HTR-8/SVneo (cell line): ENCODE measurements around the gene RND1.
A peak's percentile ranks its signal among the peaks of the same experiment; 100 is the strongest.
"Not testable (repeated sequence)": the region's sequence is repeated elsewhere in the genome, so short reads cannot be mapped to it uniquely, and the experiment has no call there.

Source experiments
- DNase-seq: peaks from one replicate; pipeline ENCODE4 v3.0.0; 2011; ENCODE audit warnings: low spot score, mixed read lengths; ENCODE audit not compliant: insufficient read length
- FAIRE-seq: peaks from 2 replicates; lab custom pipeline; 2011; peaks lifted over from hg19 to GRCh38; lab: Jason Lieb, UNC

Gene RND1

DNA sequence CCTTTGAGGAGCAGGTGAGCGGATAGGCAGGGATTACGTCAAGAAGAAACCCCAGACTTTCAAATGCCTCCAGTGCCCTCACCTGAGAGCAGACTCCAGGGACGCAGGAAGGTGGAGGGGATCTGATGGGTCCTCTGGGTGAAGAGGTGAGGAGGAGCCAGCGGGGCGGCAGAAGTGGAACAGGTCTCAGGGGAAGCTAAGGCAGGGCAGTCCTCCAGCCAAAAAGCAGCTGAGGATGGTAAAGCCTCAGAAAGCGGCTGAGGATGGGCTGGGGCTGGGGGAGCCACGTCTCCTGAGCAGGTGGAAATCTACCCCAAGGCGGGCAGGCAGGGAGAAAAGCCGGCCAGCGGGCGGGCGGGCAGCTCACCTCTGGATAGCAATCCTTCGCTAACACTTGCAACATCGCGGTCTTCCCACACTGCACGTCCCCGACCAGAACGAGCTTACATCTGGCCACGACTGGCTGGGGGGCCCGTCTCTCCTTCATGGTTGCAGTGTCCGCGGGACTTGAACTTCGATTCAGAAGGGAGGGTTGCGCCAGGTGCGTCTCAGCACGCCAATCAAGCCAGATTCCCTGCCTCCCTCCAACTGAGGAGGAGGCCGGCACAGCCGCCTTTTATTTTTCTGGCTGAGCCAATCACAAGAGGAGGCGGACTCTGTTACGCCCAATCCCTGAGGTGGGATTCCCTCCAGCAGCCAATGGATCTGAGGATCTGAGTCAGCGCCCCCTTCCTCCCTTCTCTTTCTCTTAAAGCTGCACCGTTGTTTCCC, at the start of gene RND1:
RND1 (minus strand) TSS at position 590 of the 771 bp plus-strand sequence; CDS start at position 487, 103 bp downstream.
- FAIRE-seq: peak; percentile 86
- DNase-seq: peak; percentile 96

- no peak for DNase-seq
- FAIRE-seq: no peak
These were observed 44.5 kb upstream of the RND1 start for GRCh38 chr12:48910196-48910595.

DNA sequence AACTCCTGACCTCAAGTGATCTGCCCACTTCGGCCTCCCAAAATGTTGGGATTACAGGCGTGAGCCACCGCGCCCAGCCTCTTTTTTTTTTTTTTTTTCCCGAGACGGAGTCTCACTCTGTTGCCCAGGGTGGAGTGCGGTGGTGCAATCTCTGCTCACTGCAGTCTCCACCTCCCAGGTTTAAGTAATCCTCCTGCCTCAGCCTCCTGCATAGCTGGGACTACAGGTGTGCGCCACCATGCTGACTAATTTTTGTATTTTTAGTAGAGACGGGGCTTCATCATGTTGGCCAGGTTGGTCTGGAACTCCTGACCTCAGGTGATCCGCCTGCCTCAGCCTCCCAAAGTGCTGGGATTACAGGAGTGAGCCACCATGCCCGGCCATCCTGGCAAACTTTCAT, 44.0 kb upstream of the RND1 start:
- not testable (repeated sequence) for DNase-seq, FAIRE-seq

DNA sequence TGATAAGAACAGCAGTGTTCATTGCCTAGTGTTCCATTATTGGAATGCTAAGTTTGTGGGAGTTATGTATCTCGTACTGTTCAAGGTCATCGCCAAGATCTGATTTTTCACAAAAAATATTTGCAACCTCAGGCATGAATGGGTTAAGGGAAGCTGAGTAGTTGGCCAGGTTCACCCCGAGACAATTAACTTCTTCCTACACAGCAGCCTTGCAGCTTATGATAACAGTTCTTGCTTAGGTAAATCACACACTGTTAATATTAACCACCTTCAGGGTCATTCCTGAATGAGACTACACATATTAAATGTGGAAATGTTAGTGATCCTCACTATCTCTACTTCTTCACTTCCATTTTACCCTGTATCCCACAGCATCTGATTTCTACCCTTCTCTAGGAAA, 41.6 kb upstream of the RND1 start:
- no peak for DNase-seq
- FAIRE-seq: no peak

DNA sequence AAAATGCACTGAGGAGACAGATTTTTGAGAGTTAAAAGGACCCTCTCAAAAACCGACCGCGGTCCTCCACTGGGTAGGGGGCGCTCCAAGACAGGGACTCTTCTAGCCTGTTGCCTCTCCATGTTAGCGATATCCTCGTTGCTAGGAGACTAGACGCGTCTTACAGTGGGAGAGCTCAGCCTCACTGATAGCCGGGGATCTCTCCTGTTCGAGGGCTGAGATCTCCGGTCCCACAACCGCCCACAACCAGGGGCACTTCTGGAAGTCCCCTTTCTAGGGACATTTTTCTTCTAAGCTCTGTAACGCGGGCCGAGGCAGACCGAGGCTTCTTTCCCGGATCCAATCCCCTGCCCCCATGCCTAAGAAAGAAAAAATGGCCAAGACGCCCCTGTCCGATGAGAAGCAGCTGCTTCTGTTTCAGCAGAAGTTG, 38.3 kb upstream of the RND1 start:
- peak; percentile 51 for FAIRE-seq
- DNase-seq: peak; percentile 84

GRCh38 chr12:48903363-48903981, 37.8 kb upstream of the RND1 start:
- DNase-seq (no peak), FAIRE-seq (no peak)

DNA sequence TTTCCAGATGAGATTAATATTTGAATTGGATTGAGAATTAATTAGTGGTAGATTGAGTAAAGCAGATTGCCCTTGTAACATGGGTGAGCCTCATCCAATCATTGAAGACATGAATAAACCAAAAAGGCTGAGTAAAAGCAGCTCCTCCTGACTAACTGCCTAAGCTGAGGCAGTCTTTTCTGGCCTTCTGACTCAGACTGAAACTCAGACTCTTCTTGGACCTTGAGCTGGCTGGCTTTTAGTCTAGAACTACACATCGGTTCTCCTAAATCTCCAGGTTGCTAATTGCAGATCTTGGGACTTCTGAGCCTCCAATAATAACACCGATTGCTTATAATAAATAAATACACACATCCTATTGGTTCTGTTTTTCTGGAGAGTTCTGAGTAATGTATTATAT, 35.6 kb upstream of the RND1 start:
- FAIRE-seq: no peak
- DNase-seq: no peak

DNA sequence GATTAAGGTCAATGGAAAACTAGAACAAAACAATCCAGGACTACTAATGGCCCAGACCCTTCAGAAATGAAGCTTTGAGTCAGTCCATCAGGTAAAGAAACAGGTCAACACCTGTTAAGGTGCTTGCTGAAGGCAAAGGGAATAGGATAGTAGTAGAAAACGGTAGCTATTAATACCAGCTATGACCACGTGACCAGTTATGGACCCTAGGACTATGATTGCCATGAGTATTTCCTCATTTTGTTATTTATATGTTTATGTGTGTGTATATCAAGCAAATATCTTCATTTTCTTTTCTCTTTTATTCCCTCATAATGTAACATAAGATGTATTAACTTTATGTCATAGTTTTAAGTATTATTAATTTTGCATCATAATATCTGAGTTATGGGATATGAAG, 34.0 kb upstream of the RND1 start:
- DNase-seq (no peak), FAIRE-seq (no peak)

DNA sequence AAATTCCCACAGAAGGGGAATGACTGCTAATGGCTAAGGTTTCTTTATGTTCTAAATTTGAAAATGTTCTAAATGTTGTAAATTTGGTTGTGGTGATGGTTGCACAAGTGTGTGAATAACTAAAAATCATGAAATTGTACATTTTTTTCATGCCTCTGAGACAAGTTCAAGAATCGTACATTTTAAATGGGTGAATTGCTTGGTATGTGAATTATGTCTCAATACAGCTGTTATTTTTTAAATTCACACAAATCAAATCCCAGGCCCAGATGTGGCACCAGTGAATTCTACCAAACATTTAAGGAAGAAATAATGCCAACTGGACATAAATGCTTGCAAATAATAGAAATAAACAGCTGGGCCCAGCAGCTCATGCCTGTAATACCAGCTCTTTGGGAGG, 28.6 kb upstream of the RND1 start:
- no peak for DNase-seq
- no peak for FAIRE-seq

GRCh38 chr12:48890657-48891418, 25.2 kb upstream of the RND1 start:
- peak; percentile 82 for DNase-seq
- FAIRE-seq: no peak

- FAIRE-seq (no peak), DNase-seq (no peak)
These were observed 24.0 kb upstream of the RND1 start for GRCh38 chr12:48889679-48890078.

GRCh38 chr12:48883305-48884161, 17.9 kb upstream of the RND1 start:
- DNase-seq (no peak), FAIRE-seq (no peak)

DNA sequence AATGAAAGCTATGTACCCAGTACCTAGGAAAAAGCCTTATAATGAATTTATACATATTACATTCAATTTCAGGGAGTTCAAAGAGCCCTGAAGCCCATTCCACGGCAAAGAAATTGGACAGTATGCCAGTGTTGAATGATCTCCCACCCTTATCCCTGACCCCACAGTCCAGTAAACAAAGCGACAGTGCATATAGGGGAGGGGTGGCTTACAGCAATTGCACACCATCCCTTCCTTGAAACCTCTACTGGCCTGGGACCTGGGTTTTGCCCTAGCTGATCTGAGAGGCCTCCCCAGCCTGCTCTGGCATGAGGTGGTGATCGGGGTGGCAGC, 17.3 kb upstream of the RND1 start:
- no peak for FAIRE-seq
- DNase-seq: no peak

- DNase-seq: no peak
- FAIRE-seq: no peak
These were observed 16.6 kb upstream of the RND1 start for GRCh38 chr12:48882315-48882687.

GRCh38 chr12:48881686-48882314, 16.1 kb upstream of the RND1 start:
- DNase-seq: no peak
- FAIRE-seq: no peak

- no peak for FAIRE-seq
- no peak for DNase-seq
These were observed 15.0 kb upstream of the RND1 start for GRCh38 chr12:48880647-48881046.

- DNase-seq (no peak), FAIRE-seq (no peak)
These were observed 12.9 kb upstream of the RND1 start for GRCh38 chr12:48878548-48878947.

DNA sequence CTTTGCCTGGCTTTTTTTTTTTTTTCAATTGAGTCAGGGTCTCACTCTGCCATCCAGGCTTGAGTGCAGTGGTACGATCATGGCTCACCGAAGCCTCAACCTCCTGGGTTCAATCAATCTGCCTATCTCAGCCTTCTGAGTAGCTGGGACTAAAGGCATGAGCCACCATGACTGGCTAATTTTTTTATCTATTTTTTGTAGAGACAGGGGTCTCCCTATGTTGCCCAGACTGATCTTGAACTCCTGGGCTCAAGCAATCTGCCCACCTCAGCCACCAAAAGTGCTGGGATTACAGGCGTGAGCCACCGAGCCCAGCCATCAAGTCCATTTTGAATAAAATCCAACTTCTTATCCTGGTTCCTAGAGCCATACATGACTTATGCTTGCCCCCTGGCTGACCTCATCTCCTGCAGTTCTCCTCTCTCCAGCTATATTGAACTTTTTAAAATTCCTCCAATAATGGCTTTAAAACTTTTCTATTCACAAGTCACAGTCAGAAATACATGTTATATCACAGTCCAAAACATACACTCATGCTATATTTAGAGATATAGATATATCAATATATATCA, 10.4 kb upstream of the RND1 start:
- FAIRE-seq (no peak), DNase-seq (no peak)

- not testable (repeated sequence) for FAIRE-seq, DNase-seq
These were observed 7.9 kb upstream of the RND1 start for GRCh38 chr12:48873534-48873933.

DNA sequence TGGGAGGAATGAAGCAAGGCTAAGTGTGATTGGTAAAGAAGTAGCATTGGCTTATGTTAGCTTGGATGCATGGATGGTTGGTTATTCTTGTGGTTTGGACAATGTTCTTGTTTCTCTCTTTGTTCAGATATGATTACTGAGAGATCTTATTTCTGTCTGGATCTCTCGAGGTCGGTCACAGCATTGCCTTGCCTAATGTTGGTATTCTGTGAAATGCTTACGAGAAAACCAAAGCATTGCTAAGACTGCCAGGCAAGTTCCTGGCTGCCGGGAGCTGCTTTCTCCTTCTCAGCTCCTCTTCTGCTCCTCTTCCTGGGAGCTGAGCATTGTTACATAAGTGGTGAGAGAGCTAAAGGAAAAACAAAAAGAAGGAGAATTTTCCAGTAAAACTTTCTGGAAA, 7.4 kb upstream of the RND1 start:
- FAIRE-seq (no peak), DNase-seq (no peak)
